ENCODE results near the gene ANO8. TPM values are rescaled to one million over a fixed set of nuclear protein-coding genes. Genes with fewer than 3 reads are reported as not detected.

ANO8 gene
- total and polyA plus RNA-seq, 11 donors, result 4.8 to 11.0 (median 7.9) TPM

DNA sequence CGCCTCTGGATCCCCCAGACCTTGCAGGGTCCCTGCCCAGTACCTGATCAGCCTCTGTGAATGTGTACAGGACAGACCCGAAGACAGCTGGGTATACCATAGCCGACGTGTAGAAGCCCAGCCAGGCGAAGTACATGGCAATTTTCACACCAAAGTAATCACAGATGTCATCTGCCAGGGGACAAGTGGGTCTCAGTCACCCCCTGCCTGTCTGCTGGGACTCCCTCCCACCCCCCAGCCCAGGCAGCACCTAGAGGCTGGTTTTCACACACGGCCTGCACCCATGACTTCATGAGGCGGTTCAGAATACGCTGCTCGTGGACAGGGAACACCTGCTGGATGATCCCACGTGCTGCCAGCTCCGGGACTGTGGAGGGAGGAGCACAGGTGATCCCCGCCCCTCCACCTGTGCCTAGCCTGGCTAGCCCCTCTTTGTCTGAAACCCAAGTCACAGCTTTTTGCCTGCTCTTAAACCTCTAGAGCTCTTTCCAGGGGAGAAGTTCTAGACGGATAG lies 3.6 kb downstream of the ANO8 start:
- ATAC-seq (no peak), DNase-seq (no peak)
- Histone ChIP-seq H3K27me3 (peaks cover 0 to 17% (median 0%) of the 10 kb centered on the region in 9 donors), H3K36me3 (peaks cover 0 to 17% (median 0%) of the 10 kb centered on the region in 9 donors), H3K9me3 (no peaks in the 10 kb centered on the region), H3K27ac (no peak overlapping the region), H3K4me1 (peaks cover 0 to 42% (median 18%) of the 10 kb centered on the region in 12 donors), H3K4me3 (no peak overlapping the region)
- TF ChIP-seq, protein P1, sequence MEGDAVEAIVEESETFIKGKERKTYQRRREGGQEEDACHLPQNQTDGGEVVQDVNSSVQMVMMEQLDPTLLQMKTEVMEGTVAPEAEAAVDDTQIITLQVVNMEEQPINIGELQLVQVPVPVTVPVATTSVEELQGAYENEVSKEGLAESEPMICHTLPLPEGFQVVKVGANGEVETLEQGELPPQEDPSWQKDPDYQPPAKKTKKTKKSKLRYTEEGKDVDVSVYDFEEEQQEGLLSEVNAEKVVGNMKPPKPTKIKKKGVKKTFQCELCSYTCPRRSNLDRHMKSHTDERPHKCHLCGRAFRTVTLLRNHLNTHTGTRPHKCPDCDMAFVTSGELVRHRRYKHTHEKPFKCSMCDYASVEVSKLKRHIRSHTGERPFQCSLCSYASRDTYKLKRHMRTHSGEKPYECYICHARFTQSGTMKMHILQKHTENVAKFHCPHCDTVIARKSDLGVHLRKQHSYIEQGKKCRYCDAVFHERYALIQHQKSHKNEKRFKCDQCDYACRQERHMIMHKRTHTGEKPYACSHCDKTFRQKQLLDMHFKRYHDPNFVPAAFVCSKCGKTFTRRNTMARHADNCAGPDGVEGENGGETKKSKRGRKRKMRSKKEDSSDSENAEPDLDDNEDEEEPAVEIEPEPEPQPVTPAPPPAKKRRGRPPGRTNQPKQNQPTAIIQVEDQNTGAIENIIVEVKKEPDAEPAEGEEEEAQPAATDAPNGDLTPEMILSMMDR (IDR thresholded peaks at IDR 0.05), result no peak
- no peak for TF ChIP-seq POLR2A (IDR thresholded peaks at IDR 0.05)
- intact Hi-C loops (cut with DNase I), result no loop called here
- 83 to 90% (median 89%) methylated on average over 13 of the region's 13 CpGs for WGBS, 4 donors

DNA sequence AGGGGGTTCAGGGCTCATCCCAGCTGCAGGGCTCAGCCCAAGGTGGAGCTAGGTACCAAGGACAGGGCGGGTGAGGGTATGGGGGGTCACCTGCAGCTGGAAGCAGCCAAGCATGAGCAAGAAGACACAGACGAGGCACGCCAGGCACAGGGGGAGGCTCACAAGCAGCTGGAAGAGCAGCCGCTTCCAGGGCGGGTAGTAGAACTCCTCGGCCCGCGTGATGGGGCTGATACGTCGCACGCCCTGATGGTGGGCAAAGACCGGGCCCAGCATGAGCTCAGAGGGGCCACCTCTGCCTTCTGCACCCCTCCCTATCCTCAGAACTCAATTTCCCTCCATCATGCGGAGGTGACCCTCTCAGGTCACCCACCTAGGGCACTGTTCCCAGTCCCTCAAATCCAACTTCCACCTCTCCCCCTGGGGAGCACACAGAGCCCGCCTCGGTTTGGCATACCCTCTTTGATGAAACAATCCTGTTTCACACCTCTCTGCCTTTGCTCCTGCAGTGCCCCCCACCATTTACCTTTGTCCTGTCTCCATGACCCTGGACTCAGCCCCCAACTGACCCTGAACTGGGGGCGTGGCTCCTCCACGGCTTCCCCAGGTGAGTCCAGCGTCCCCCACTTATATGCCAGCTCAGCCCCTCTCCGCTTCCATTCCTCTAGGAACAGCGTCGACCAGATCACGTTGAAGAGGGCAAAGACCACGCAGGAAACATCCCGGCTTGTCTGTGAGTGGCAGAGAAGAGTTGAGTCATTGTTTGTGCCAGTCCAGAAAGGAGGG lies 4.2 kb downstream of the ANO8 start:
- Histone ChIP-seq H3K27me3 (peaks cover 0 to 17% (median 0%) of the 10 kb centered on the region in 9 donors), H3K4me3 (no peak overlapping the region), H3K36me3 (peaks cover 0 to 17% (median 0%) of the 10 kb centered on the region in 9 donors), H3K27ac (no peak overlapping the region), H3K9me3 (no peaks in the 10 kb centered on the region), H3K4me1 (peaks cover 0 to 36% (median 13%) of the 10 kb centered on the region in 12 donors)
- intact Hi-C loops (cut with DNase I), result no loop called here
- no peak for ATAC-seq
- TF ChIP-seq, protein P1 (IDR thresholded peaks at IDR 0.05), result no peak
- no peak for TF ChIP-seq POLR2A (IDR thresholded peaks at IDR 0.05)
- WGBS, 4 donors, result 92 to 96% (median 95%) methylated on average over 23 to 24 of the region's 24 CpGs
- no peak for DNase-seq

DNA sequence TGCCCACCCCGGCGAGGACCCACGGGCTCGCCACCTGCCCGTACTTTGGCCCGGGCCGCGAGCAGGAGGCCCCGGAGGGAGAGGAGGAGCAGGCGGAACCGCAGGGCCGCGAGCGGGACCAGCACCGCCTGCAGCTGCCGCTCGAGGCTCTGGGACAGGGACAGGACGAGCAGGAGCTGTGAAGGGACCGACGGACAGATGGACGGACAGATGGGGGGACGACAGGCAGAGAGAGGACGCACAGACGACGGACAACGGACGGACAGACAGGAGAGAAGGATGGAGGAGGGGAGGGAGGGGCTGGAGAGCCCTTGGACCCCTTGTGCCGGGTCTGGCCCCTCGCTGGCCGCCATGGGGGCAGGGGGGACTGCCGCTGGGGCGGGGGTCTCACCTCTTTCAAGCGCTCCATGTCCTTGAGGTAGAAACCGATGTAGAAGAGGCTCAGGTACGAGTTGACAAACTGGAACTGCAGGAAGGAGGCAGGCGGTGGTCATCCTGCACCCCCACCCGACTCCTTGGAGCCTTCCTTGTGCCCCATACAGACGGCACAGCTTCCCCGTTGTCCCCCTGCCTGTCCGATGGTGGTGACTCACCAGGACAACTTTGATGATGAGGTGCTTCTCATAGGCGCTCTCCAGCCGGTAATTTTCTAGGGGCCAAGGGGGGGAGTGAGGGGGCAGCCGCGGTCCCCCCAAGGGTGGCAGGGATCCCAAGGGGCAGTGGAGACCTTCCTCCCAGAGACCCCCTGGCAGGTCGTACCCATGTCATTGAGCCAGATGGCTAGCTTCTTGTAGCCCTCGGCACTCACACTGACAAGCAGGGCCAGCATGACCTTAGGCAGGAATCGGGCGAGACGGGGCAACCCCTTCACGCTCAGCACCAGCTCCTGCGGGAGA lies 5.0 kb downstream of the ANO8 start:
- Histone ChIP-seq H3K9me3 (no peaks in the 10 kb centered on the region), H3K27me3 (peaks cover 0 to 17% (median 0%) of the 10 kb centered on the region in 9 donors), H3K27ac (no peak overlapping the region), H3K4me3 (peak overlapping the region in 2 of 12 donors; percentile 12 to 51), H3K4me1 (peaks cover 0 to 29% (median 7%) of the 10 kb centered on the region in 12 donors), H3K36me3 (peaks cover 0 to 17% (median 0%) of the 10 kb centered on the region in 9 donors)
- intact Hi-C loops (cut with DNase I), result no loop called here
- TF ChIP-seq, protein P1 (IDR thresholded peaks at IDR 0.05), result no peak
- no peak for TF ChIP-seq POLR2A (IDR thresholded peaks at IDR 0.05)
- ATAC-seq, result no peak
- 74 to 83% (median 76%) methylated on average over 46 to 51 of the region's 51 CpGs for WGBS, 4 donors
- DNase-seq, result no peak
